K562 (cell line): ENCODE data around the gene DPM1. TPM values are rescaled to one million over a fixed set of nuclear protein-coding genes. Genes with fewer than 3 reads are reported as not detected.

Experiments
- AFF4 ChIP-seq: sonication (generic); formaldehyde crosslinking; IDR thresholded peaks from 2 replicates; pipeline ENCODE4 v1.8.0; 2023; ENCODE audit warnings: mild to moderate bottlenecking, missing genetic modification reagents
- CREM ChIP-seq: IDR thresholded peaks from 2 replicates; pipeline ENCODE4 v1.6.1; 2014; ENCODE audit warnings: antibody characterized with exemption, low read depth
- FOXK1 ChIP-seq: sonication (generic); formaldehyde crosslinking; IDR thresholded peaks from 2 replicates; pipeline ENCODE4 v1.8.0; 2022; ENCODE audit warnings: missing genetic modification reagents, mild to moderate bottlenecking, borderline replicate concordance
- HMG20B ChIP-seq: fragments of 250-450 bp; sonication (Bioruptor Pico); IDR thresholded peaks from 2 replicates; pipeline ENCODE4 v1.5.0; 2021; ENCODE audit warnings: mild to moderate bottlenecking
- HNRNPL ChIP-seq: fragments of 200-400 bp; formaldehyde crosslinking; IDR thresholded peaks from 2 replicates; pipeline ENCODE4 v1.6.1; 2017; ENCODE audit warnings: low read depth, mild to moderate bottlenecking, low read length
- IRF2 ChIP-seq: sonication (generic); formaldehyde crosslinking; IDR thresholded peaks from 2 replicates; pipeline ENCODE4 v1.8.1; 2022; ENCODE audit warnings: mild to moderate bottlenecking, missing genetic modification reagents
- KAT8 ChIP-seq: fragments of 450-650 bp; IDR thresholded peaks from 2 replicates; pipeline ENCODE4 v1.6.1; 2016; ENCODE audit warnings: low read depth, mild to moderate bottlenecking
- KLF10 ChIP-seq: fragments of 250-450 bp; sonication (Bioruptor Pico); IDR thresholded peaks from 2 replicates; pipeline ENCODE4 v1.6.1; 2021; ENCODE audit warnings: matching md5 sums
- NCOA1 ChIP-seq: fragments of 450-650 bp; IDR thresholded peaks from 2 replicates; pipeline ENCODE4 v1.6.1; 2016; ENCODE audit warnings: low read depth
- NCOA4 ChIP-seq: fragments of 450-650 bp; IDR thresholded peaks from 2 replicates; pipeline ENCODE4 v1.6.1; 2018; ENCODE audit warnings: mild to moderate bottlenecking; ENCODE audit not compliant: partially characterized antibody
- PHTF2 ChIP-seq: fragments of 250-450 bp; sonication (Bioruptor Pico); IDR thresholded peaks from 2 replicates; pipeline ENCODE4 v1.5.0; 2021; ENCODE audit warnings: mild to moderate bottlenecking
- RBBP5 ChIP-seq: fragments of 200-600 bp; sonication (generic); IDR thresholded peaks from 2 replicates; pipeline ENCODE4 v1.6.1; 2012; ENCODE audit warnings: borderline replicate concordance, mild to moderate bottlenecking, low read length, control low read depth, inconsistent platforms; ENCODE audit not compliant: insufficient read depth, poor library complexity, severe bottlenecking
- RNF2 ChIP-seq: sonication (generic); IDR thresholded peaks from 2 replicates; pipeline ENCODE4 v1.6.1; 2016
- SFPQ ChIP-seq: fragments of 200-400 bp; formaldehyde crosslinking; IDR thresholded peaks from 2 replicates; pipeline ENCODE4 v1.6.1; 2017; ENCODE audit warnings: mild to moderate bottlenecking, low read depth, low read length, moderate library complexity
- SIN3B ChIP-seq: fragments of 450-650 bp; IDR thresholded peaks from 2 replicates; pipeline ENCODE4 v1.6.1; 2017; ENCODE audit warnings: low read depth, mild to moderate bottlenecking, moderate library complexity
- SNRNP70 ChIP-seq: fragments of 200-400 bp; formaldehyde crosslinking; optimal IDR thresholded peaks from 2 replicates; pipeline ENCODE3; 2017; ENCODE audit warnings: low read depth, low read length
- ZNF24 ChIP-seq: fragments of 450-650 bp; IDR thresholded peaks from 2 replicates; pipeline ENCODE4 v1.6.1; 2016
- ZNF282 ChIP-seq: sonication (generic); formaldehyde crosslinking; IDR thresholded peaks from 2 replicates; pipeline ENCODE4 v1.8.1; 2023; ENCODE audit warnings: missing genetic modification reagents
- ZNF512 ChIP-seq: IDR thresholded peaks from 2 replicates; pipeline ENCODE4 v1.6.1; 2016; ENCODE audit warnings: missing genetic modification characterization, missing compliant biosample characterization
- ZNF695 ChIP-seq: fragments of 450-650 bp; formaldehyde crosslinking; IDR thresholded peaks from 2 replicates; pipeline ENCODE4 v1.4.0; 2020; ENCODE audit warnings: mild to moderate bottlenecking, moderate library complexity
- ZNF707 ChIP-seq: fragments of 250-450 bp; sonication (Bioruptor Pico); conservative IDR thresholded peaks from 2 replicates; pipeline ENCODE4 v1.8.0; 2022; ENCODE audit warnings: inconsistent platforms, mild to moderate bottlenecking, moderate library complexity
- polyA plus RNA-seq, 8 experiments: library from polyadenylated mRNA; depleted of rRNA in 4 of 8; stranded (reverse) in 5 of 8; unstranded in 3 of 8; fragments of >200 nt; fragmentation: Nextera tagmentation in 2 of 8; fragmentation: Illumina TruSeq in 1 of 8; extraction: Ambion mirVana in 2 of 8; extraction: Trizol in 1 of 8; gene quantifications; 2 replicates each; pipeline versions ENCODE4 v1.2.1 to v1.2.3, GENCODE V29; 2011 to 2014; ENCODE audit warnings: inconsistent platforms in 1 of 8, missing spikeins in 1 of 8
- total RNA-seq, 7 experiments: library from RNA; depleted of rRNA in 6 of 7; stranded (reverse); fragments of >200 nt in 6 of 7; fragmentation: Illumina TruSeq in 2 of 7; extraction: Trizol in 2 of 7; gene quantifications; 2 replicates each; pipeline versions ENCODE4 v1.2.1 to v1.2.3, GENCODE V29; 2011 to 2021; ENCODE audit warnings: low replicate concordance in 1 of 7

The DPM1 gene
- total and polyA plus RNA-seq, 9 of the 15 experiments (the other 6 are each of a cell fraction or from before 2014, with no cell fraction given): 75.2 to 190 (median 153) TPM

GRCh38 chr20:50957798-50958614 lies at the start of gene DPM1 (continued):
- TF ChIP-seq SFPQ: no peak
- no peak for TF ChIP-seq ZNF707 (CRISPR knock-in tag)
- no peak for TF ChIP-seq ZNF24
- TF ChIP-seq AFF4: peak; percentile 86
- TF ChIP-seq NCOA1: no peak
- TF ChIP-seq SNRNP70: no peak
- no peak for TF ChIP-seq ZNF695 (CRISPR knock-in tag)
- peak; percentile 96 for TF ChIP-seq SIN3B
- no peak for TF ChIP-seq RBBP5
- no peak for TF ChIP-seq NCOA4
- peak; percentile 94 for TF ChIP-seq FOXK1 (CRISPR knock-in tag)
- TF ChIP-seq HMG20B (CRISPR knock-in tag): no peak
- TF ChIP-seq ZNF282 (CRISPR knock-in tag): no peak
- TF ChIP-seq KLF10 (CRISPR knock-in tag): no peak
- TF ChIP-seq PHTF2 (CRISPR knock-in tag): no peak
- 0 out of 2 replicates have a peak, but pooled peaks have one; percentile 27 for TF ChIP-seq RNF2
- TF ChIP-seq ZNF512: no peak
- no peak for TF ChIP-seq IRF2 (CRISPR knock-in tag)
- no peak for TF ChIP-seq HNRNPL
- TF ChIP-seq KAT8: no peak
- peak; percentile 93 for TF ChIP-seq CREM
